ENCODE measurements around the gene LBX2. TPM values are rescaled to one million over a fixed set of nuclear protein-coding genes. Genes with fewer than 3 reads are reported as not detected.

LBX2 gene
- total RNA-seq, 4 donors from 2014 or later = 0.80 to 3.8 (median 1.6) TPM; not detected in 1

- Histone ChIP-seq H3K4me3 (no peak overlapping the region), H3K27me3 (no peaks in the 10 kb centered on the region), H3K36me3 (peaks cover 0 to 12% (median 2%) of the 10 kb centered on the region in 4 donors), H3K4me1 (peaks cover 14 to 28% (median 19%) of the 10 kb centered on the region in 4 donors), H3K9me3 (no peaks in the 10 kb centered on the region), H3K27ac (no peak overlapping the region)
- in situ Hi-C loops (cut with MboI; ENCODE audit: low pct_ligation_motif_present in 1 of 4, low pct_unique_long_range_greater_than_20kb in 1 of 4, low sequenced_read_pairs in 3 of 4) (no loop called here), intact Hi-C loops (cut with DNase I; ENCODE audit: low total_unique reads) (no loop called here)
- TF ChIP-seq CTCF (IDR thresholded peaks at IDR 0.05) = peak in 4 of 5 experiments; percentile 13 to 35 (median 20)
- TF ChIP-seq POLR2A (IDR thresholded peaks at IDR 0.05) = no peak
- no peak for DNase-seq
Measured at GRCh38 chr2:74532222-74532621, 32.8 kb upstream of the LBX2 start.

- Histone ChIP-seq H3K4me3 (no peak overlapping the region), H3K27ac (no peak overlapping the region), H3K4me1 (peaks cover 14 to 28% (median 19%) of the 10 kb centered on the region in 4 donors), H3K36me3 (peaks cover 0 to 18% (median 5%) of the 10 kb centered on the region in 4 donors), H3K27me3 (no peaks in the 10 kb centered on the region), H3K9me3 (no peaks in the 10 kb centered on the region)
- no peak for TF ChIP-seq POLR2A (IDR thresholded peaks at IDR 0.05)
- TF ChIP-seq POLR2AphosphoS5 (IDR thresholded peaks at IDR 0.05) = no peak
- TF ChIP-seq EP300 (IDR thresholded peaks at IDR 0.05; ENCODE audit: low read depth) = no peak
- TF ChIP-seq CTCF (IDR thresholded peaks at IDR 0.05) = no peak
- 75 to 100% methylated on average over 1 to 7 of the region's 7 CpGs for WGBS, 2 donors (ENCODE audit: low coverage in 1 of 2)
- in situ Hi-C loops (cut with MboI; ENCODE audit: low pct_ligation_motif_present in 1 of 4, low pct_unique_long_range_greater_than_20kb in 1 of 4, low sequenced_read_pairs in 3 of 4) = no loop called here
- intact Hi-C loops (cut with DNase I; ENCODE audit: low total_unique reads) = loop anchor here (2.0 kb wide), 1 partner anchor 49 kb away; the partner anchor contains the start of genes CCDC142 and TTC31
- DNase-seq = no peak
Measured at GRCh38 chr2:74531666-74532065, 32.3 kb upstream of the LBX2 start.

- H3K9me3 ChIP-seq = no peaks in the 10 kb centered on the region
- intact Hi-C loops (cut with DNase I; ENCODE audit: low total_unique reads) (loop anchor here (2.0 kb wide), 1 partner anchor 48 kb away; the partner anchor contains the start of genes CCDC142 and TTC31), in situ Hi-C loops (cut with MboI; ENCODE audit: low pct_ligation_motif_present in 1 of 4, low pct_unique_long_range_greater_than_20kb in 1 of 4, low sequenced_read_pairs in 3 of 4) (no loop called here)
- 4 to 10% methylated on average over 2 to 43 of the region's 54 CpGs for WGBS, 2 donors (ENCODE audit: low coverage in 1 of 2)
- no peaks in the 10 kb centered on the region for H3K27me3 ChIP-seq
- DNase-seq = peak; percentile 62
- peaks cover 14 to 28% (median 19%) of the 10 kb centered on the region in 4 donors for H3K4me1 ChIP-seq
- peak overlapping the region; percentile 68 to 79 (median 79) for H3K4me3 ChIP-seq
- TF ChIP-seq CTCF (IDR thresholded peaks at IDR 0.05) (no peak), POLR2A (IDR thresholded peaks at IDR 0.05) (no peak), POLR2AphosphoS5 (IDR thresholded peaks at IDR 0.05) (peak in 1 of 3 donors; percentile 9), EP300 (IDR thresholded peaks at IDR 0.05; ENCODE audit: low read depth) (no peak)
- peaks cover 0 to 23% (median 8%) of the 10 kb centered on the region in 4 donors for H3K36me3 ChIP-seq
- H3K27ac ChIP-seq = peak overlapping the region; percentile 85 to 94 (median 92)
Measured at GRCh38 chr2:74530239-74531187, 31.1 kb upstream of the LBX2 start.

All from transverse colon (tissue), 4 donors.